Activated T-cell treated with anti-CD3 and anti-CD28 coated beads for 1 hour (primary cell): ENCODE measurements around the gene RGS7.
"Not testable (repeated sequence)": the region's sequence is repeated elsewhere in the genome, so short reads cannot be mapped to it uniquely, and the experiment has no call there.

ENCODE experiments used
- DNase-seq: peaks from one replicate; pipeline ENCODE4 v3.0.0-alpha.2; 2020; ENCODE audit warnings: low read depth

RGS7 gene

GRCh38 chr1:241271427-241271826, 85.6 kb downstream of the RGS7 start:
- no peak for DNase-seq

- no peak for DNase-seq
Observed at GRCh38 chr1:241270016-241270415, 87.0 kb downstream of the RGS7 start.

- no peak for DNase-seq
Observed at GRCh38 chr1:241269116-241269515, 87.9 kb downstream of the RGS7 start.

GRCh38 chr1:241266121-241266520, 90.9 kb downstream of the RGS7 start:
- DNase-seq, result no peak

GRCh38 chr1:241265428-241265827, 91.6 kb downstream of the RGS7 start:
- DNase-seq, result no peak

- no peak for DNase-seq
Observed at GRCh38 chr1:241263346-241263745, 93.7 kb downstream of the RGS7 start.

GRCh38 chr1:241253471-241253870, 103.5 kb downstream of the RGS7 start:
- DNase-seq, result no peak

GRCh38 chr1:241250465-241250864, 106.5 kb downstream of the RGS7 start:
- DNase-seq, result no peak

- no peak for DNase-seq
Observed at GRCh38 chr1:241240069-241240468, 116.9 kb downstream of the RGS7 start.

- DNase-seq, result no peak
Observed at GRCh38 chr1:241237873-241238272, 119.1 kb downstream of the RGS7 start.

- DNase-seq, result no peak
Observed at GRCh38 chr1:241235256-241235897, 121.6 kb downstream of the RGS7 start.

- DNase-seq, result no peak
Observed at GRCh38 chr1:241229711-241230110, 127.3 kb downstream of the RGS7 start.

- no peak for DNase-seq
Observed at GRCh38 chr1:241229216-241229615, 127.8 kb downstream of the RGS7 start.

GRCh38 chr1:241228339-241228738, 128.7 kb downstream of the RGS7 start:
- DNase-seq, result no peak

- DNase-seq, result no peak
Observed at GRCh38 chr1:241225741-241226140, 131.3 kb downstream of the RGS7 start.

GRCh38 chr1:241224189-241224588, 132.8 kb downstream of the RGS7 start:
- not testable (repeated sequence) for DNase-seq

- DNase-seq, result not testable (repeated sequence)
Observed at GRCh38 chr1:241222813-241223212, 134.2 kb downstream of the RGS7 start.

GRCh38 chr1:241221319-241221718, 135.7 kb downstream of the RGS7 start:
- no peak for DNase-seq

GRCh38 chr1:241220913-241221312, 136.1 kb downstream of the RGS7 start:
- DNase-seq, result not testable (repeated sequence)

- no peak for DNase-seq
Observed at GRCh38 chr1:241219449-241219848, 137.6 kb downstream of the RGS7 start.

- no peak for DNase-seq
Observed at GRCh38 chr1:241217516-241217915, 139.5 kb downstream of the RGS7 start.

- DNase-seq, result no peak
Observed at GRCh38 chr1:241215683-241216082, 141.3 kb downstream of the RGS7 start.

GRCh38 chr1:241215203-241215602, 141.8 kb downstream of the RGS7 start:
- no peak for DNase-seq

- DNase-seq, result no peak
Observed at GRCh38 chr1:241213139-241213538, 143.9 kb downstream of the RGS7 start.

GRCh38 chr1:241212628-241213027, 144.4 kb downstream of the RGS7 start:
- DNase-seq, result no peak
